K562 (cell line): ENCODE data around the gene EPC2. TPM values are rescaled to one million over a fixed set of nuclear protein-coding genes. Genes with fewer than 3 reads are reported as not detected.

Experiments
- ARID3A ChIP-seq: IDR thresholded peaks from 2 replicates; pipeline ENCODE4 v1.6.1; 2012; ENCODE audit warnings: low read depth, low read length, improper control_type of control experiment, borderline replicate concordance
- ARID4B ChIP-seq: sonication (generic); formaldehyde crosslinking; IDR thresholded peaks from 2 replicates; pipeline ENCODE4 v1.8.0; 2022; ENCODE audit warnings: mild to moderate bottlenecking, missing genetic modification reagents
- CBFB ChIP-seq: sonication (generic); formaldehyde crosslinking; IDR thresholded peaks from 2 replicates; pipeline ENCODE4 v1.4.0; 2020; ENCODE audit warnings: mild to moderate bottlenecking, missing genetic modification reagents
- DPF2 ChIP-seq: fragments of 450-650 bp; IDR thresholded peaks from 2 replicates; pipeline ENCODE4 v1.6.1; 2016
- ESRRA ChIP-seq: fragments of 450-650 bp; IDR thresholded peaks from 2 replicates; pipeline ENCODE4 v1.6.1; 2014; ENCODE audit warnings: low read depth, mild to moderate bottlenecking, moderate library complexity, borderline replicate concordance
- IRF9 ChIP-seq: fragments of 450-650 bp; IDR thresholded peaks from 2 replicates; pipeline ENCODE4 v1.6.1; 2016; ENCODE audit warnings: missing biosample characterization, missing genetic modification characterization
- KHSRP ChIP-seq: fragments of 450-650 bp; IDR thresholded peaks from 2 replicates; pipeline ENCODE4 v1.6.1; 2017
- RBM22 ChIP-seq: fragments of 200-400 bp; formaldehyde crosslinking; IDR thresholded peaks from 2 replicates; pipeline ENCODE4 v1.6.1; 2018; ENCODE audit warnings: low read length, low read depth; ENCODE audit not compliant: poor library complexity, severe bottlenecking
- RREB1 ChIP-seq: fragments of 250-450 bp; sonication (Bioruptor Pico); IDR thresholded peaks from 2 replicates; pipeline ENCODE4 v1.4.0; 2020
- TEAD2 ChIP-seq: fragments of 450-650 bp; IDR thresholded peaks from 2 replicates; pipeline ENCODE4 v1.6.1; 2016; ENCODE audit warnings: missing genetic modification characterization, control low read depth, missing compliant biosample characterization
- YBX1 ChIP-seq: fragments of 450-650 bp; IDR thresholded peaks from 2 replicates; pipeline ENCODE4 v1.7.1; 2016; ENCODE audit warnings: mild to moderate bottlenecking
- ZFP1 ChIP-seq: fragments of 450-650 bp; formaldehyde crosslinking; IDR thresholded peaks from 2 replicates; pipeline ENCODE4 v1.4.0; 2020; ENCODE audit warnings: mild to moderate bottlenecking, mixed read lengths
- ZNF445 ChIP-seq: fragments of 250-450 bp; sonication (Bioruptor Pico); IDR thresholded peaks from 2 replicates; pipeline ENCODE4 v1.4.0; 2020; ENCODE audit warnings: low read depth, mild to moderate bottlenecking, moderate library complexity
- ZNF699 ChIP-seq: fragments of 250-450 bp; sonication (Bioruptor Pico); IDR thresholded peaks from 2 replicates; pipeline ENCODE4 v1.8.0; 2021; ENCODE audit warnings: mild to moderate bottlenecking, moderate library complexity; ENCODE audit not compliant: insufficient replicate concordance
- polyA plus RNA-seq, 8 experiments: library from polyadenylated mRNA; depleted of rRNA in 4 of 8; stranded (reverse) in 5 of 8; unstranded in 3 of 8; fragments of >200 nt; fragmentation: Nextera tagmentation in 2 of 8; fragmentation: Illumina TruSeq in 1 of 8; extraction: Ambion mirVana in 2 of 8; extraction: Trizol in 1 of 8; gene quantifications; 2 replicates each; pipeline versions ENCODE4 v1.2.1 to v1.2.3, GENCODE V29; 2011 to 2014; ENCODE audit warnings: inconsistent platforms in 1 of 8, missing spikeins in 1 of 8
- total RNA-seq, 7 experiments: library from RNA; depleted of rRNA in 6 of 7; stranded (reverse); fragments of >200 nt in 6 of 7; fragmentation: Illumina TruSeq in 2 of 7; extraction: Trizol in 2 of 7; gene quantifications; 2 replicates each; pipeline versions ENCODE4 v1.2.1 to v1.2.3, GENCODE V29; 2011 to 2021; ENCODE audit warnings: low replicate concordance in 1 of 7

EPC2 gene
- total and polyA plus RNA-seq, 9 of the 15 experiments (the other 6 are each of a cell fraction or from before 2014, with no cell fraction given), result 7.0 to 35.8 (median 29.1) TPM

- 0 out of 2 replicates have a peak, but pooled peaks have one; percentile 59 for TF ChIP-seq RREB1 (CRISPR knock-in tag)
- TF ChIP-seq ARID4B (CRISPR knock-in tag), result 0 out of 2 replicates have a peak, but pooled peaks have one; percentile 3
- no peak for TF ChIP-seq CBFB (CRISPR knock-in tag)
- TF ChIP-seq KHSRP, result no peak
- 0 out of 2 replicates have a peak, but pooled peaks have one; percentile 6 for TF ChIP-seq TEAD2 (tag)
- no peak for TF ChIP-seq YBX1
- no peak for TF ChIP-seq ARID3A
- TF ChIP-seq RBM22, result peak; percentile 76
- TF ChIP-seq ESRRA, result 0 out of 2 replicates have a peak, but pooled peaks have one; percentile 3
- TF ChIP-seq DPF2, result peak; percentile 55; the same call in 1 of the 2 replicates
- TF ChIP-seq IRF9 (tag), result no peak
- TF ChIP-seq ZNF445 (CRISPR knock-in tag), result no peak
- TF ChIP-seq ZFP1 (CRISPR knock-in tag), result no peak
- no peak for TF ChIP-seq ZNF699
Observed at GRCh38 chr2:148645539-148646230, 1.1 kb downstream of the EPC2 start (continued).
